HUES6 (cell line): ENCODE results near the gene GNB5.

Source experiments
- H3K27ac ChIP-seq: 2 replicates; pipeline ENCODE4 v1.7.0; 2013; ENCODE audit warnings: low read depth, mild to moderate bottlenecking, low read length, inconsistent platforms
- H3K27me3 ChIP-seq: 2 replicates; pipeline ENCODE4 v1.6.1; 2013; ENCODE audit warnings: low read length; ENCODE audit not compliant: control insufficient read depth, insufficient read depth
- H3K36me3 ChIP-seq: 2 replicates; pipeline ENCODE4 v1.6.1; 2013; ENCODE audit warnings: low read length; ENCODE audit not compliant: control insufficient read depth, insufficient read depth
- H3K4me1 ChIP-seq: 2 replicates; pipeline ENCODE4 v1.6.1; 2013; ENCODE audit warnings: low read length; ENCODE audit not compliant: control insufficient read depth, insufficient read depth
- H3K4me3 ChIP-seq: 2 replicates; pipeline ENCODE4 v1.5.1; 2013; ENCODE audit warnings: low read depth, low read length
- H3K9ac ChIP-seq: one replicate; pipeline ENCODE4 v1.6.1; 2013; ENCODE audit warnings: mild to moderate bottlenecking, low read length
- H3K9me3 ChIP-seq: 2 replicates; pipeline ENCODE4 v1.6.1; 2013; ENCODE audit warnings: low read depth, low read length; ENCODE audit not compliant: control insufficient read depth, insufficient read depth

GNB5 gene

DNA sequence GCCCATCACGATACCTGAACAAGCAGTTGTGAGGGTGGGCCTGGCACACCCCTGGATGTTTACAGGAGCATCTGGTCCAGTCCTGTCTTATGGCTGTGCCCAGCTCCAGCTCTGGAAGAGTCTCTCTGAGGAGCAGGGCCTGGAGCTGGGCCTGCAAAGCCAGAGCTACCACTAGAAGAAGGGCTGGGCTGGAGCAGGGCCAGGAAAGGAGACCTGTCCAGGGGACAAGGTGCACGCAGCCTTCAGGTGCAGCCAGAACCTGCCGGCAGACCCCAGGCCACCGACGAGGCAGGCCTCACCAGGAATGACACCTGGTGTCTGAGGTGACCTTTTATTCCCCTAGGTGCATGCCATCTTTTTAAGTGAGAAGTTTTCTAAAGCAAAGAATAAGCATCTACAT, 70.2 kb downstream of the GNB5 start:
- Histone ChIP-seq H3K27me3 (no peaks in the 10 kb centered on the region), H3K4me3 (no peak overlapping the region), H3K9me3 (no peaks in the 10 kb centered on the region), H3K27ac (no peak overlapping the region), H3K9ac (no peak overlapping the region), H3K36me3 (peaks cover 3% of the 10 kb centered on the region; the same call in 1 of the 2 replicates), H3K4me1 (peaks cover 5% of the 10 kb centered on the region; the same call in 1 of the 2 replicates)

DNA sequence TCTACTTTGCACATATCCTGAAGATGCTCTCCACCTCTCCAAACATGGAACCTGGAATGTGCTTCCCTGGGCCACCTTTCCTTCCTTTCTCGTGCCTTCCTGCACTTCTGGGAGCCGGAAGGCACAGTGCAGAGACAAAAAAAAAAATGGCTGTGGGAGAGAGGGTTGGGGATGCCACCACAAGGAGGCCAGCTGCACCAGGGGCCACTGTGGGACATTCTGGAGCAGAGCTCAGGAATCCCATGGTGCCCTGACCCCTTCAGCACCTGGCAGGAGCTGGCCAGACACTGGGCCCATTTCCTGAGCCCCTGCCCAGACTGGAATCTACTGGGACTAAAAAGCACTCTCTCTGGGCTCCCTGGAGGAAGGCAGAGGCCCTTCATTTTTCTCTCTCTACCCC, 70.7 kb downstream of the GNB5 start:
- H3K36me3 ChIP-seq: peaks cover 3% of the 10 kb centered on the region; the same call in 1 of the 2 replicates
- no peak overlapping the region for H3K9ac ChIP-seq
- H3K27me3 ChIP-seq: no peaks in the 10 kb centered on the region
- no peak overlapping the region for H3K27ac ChIP-seq
- no peaks in the 10 kb centered on the region for H3K9me3 ChIP-seq
- no peak overlapping the region for H3K4me3 ChIP-seq
- H3K4me1 ChIP-seq: peaks cover 6% of the 10 kb centered on the region; the same call in 1 of the 2 replicates

DNA sequence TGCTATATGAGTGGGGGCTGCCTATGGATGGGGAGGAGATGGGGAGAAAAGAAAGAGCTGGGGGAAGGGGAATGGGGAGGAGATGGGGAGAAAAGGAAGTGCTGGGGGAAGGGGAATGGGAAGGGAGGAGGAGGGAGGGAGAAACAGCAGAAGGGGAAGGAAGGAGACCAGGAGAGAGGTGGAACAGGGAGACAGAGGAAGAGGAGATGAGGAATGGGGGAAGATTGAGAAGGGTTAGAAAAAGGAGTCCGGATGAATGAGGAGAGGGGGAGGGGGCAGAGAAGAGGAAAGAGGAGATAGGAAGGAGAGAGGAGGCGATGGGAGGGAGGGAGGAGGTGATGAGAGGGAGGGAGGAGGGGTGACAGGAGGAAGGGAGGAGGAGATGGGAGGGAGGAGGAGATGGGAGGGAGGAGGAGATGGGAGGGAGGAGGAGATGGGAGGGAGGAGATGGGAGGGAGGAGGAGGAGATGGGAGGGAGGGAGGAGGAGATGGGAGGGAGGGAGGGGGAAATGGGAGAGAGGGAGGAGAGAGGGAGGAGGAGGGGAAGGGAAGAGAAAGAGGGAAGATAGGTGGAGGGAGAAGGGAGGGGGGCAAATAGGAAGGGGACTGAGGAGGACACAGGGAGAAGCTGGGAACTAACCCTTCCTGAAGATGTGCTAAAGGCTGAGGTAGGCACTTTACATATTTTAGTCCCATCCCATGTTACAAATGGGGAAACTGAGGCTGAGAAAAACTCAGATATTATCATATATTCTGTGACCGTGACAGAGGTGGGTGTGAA, 72.0 kb downstream of the GNB5 start:
- Histone ChIP-seq H3K27me3 (no peaks in the 10 kb centered on the region), H3K27ac (no peak overlapping the region), H3K4me1 (peaks cover 2% of the 10 kb centered on the region; the same call in 1 of the 2 replicates), H3K36me3 (no peaks in the 10 kb centered on the region), H3K9ac (no peak overlapping the region), H3K9me3 (no peaks in the 10 kb centered on the region), H3K4me3 (no peak overlapping the region)

DNA sequence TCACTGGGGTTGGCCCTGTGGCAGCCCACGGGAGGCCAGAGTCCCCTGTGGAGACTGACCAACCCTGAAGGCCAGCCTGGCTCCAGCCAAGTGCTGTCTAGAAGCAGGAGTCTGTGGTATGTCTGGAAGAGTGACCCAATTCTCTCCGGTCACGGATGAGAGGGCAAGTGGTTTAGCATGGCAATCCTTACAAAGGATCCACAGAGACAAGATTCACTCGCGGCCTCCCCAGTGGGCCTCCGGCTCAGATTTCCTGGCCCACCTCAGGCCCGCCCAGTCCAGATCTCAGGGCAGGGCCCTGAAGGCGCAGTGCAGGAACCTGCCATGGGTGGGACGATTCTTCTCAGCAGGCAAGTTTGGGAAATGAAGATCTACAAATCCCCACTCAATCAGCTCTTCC, 73.6 kb downstream of the GNB5 start:
- H3K9ac ChIP-seq: no peak overlapping the region
- no peaks in the 10 kb centered on the region for H3K9me3 ChIP-seq
- peaks cover 5% of the 10 kb centered on the region for H3K27me3 ChIP-seq
- H3K27ac ChIP-seq: no peak overlapping the region
- H3K4me1 ChIP-seq: peaks cover 2% of the 10 kb centered on the region; the same call in 1 of the 2 replicates
- no peaks in the 10 kb centered on the region for H3K36me3 ChIP-seq
- no peak overlapping the region for H3K4me3 ChIP-seq

DNA sequence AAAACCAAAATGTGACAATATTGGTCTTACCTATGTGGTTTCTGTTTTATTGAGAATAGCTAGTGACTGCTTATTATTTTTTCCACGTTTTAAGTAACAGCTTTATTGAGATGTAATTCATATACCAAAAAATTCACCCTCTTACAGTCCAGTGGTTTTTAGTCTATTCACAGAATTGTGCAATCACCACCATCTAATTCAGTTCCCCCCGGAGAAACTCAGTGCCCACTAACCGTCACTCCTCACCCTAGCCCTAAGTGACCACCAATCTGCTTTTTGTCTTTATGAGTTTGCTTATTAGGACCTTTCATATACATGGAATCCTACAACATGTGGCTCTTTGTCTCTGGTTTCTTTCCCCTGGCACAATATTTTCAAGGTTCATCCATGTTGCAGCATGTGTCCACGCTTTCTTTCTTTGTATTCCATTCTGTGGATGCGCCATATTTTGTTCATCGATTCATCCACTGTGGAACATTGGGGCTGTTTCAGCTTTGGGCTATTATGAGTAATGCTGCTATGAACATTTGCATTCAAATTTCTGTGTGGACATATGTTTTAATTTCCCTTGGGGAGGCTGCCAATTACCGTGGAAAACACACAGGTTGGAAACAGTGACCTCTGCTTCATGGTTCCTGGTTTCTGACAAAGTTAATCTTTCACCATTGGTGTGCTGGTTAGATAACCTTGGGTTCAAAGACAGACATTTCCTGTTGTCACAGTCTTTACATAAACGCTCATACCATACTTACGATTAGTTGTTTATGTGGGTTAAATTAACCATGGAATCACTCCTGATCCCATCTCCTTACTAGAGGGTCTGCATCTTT, 75.4 kb downstream of the GNB5 start:
- no peaks in the 10 kb centered on the region for H3K9me3 ChIP-seq
- H3K9ac ChIP-seq: no peak overlapping the region
- no peak overlapping the region for H3K4me3 ChIP-seq
- H3K36me3 ChIP-seq: no peaks in the 10 kb centered on the region
- H3K27me3 ChIP-seq: peaks cover 21% of the 10 kb centered on the region
- H3K4me1 ChIP-seq: peaks cover 2% of the 10 kb centered on the region; the same call in 1 of the 2 replicates
- H3K27ac ChIP-seq: no peak overlapping the region

DNA sequence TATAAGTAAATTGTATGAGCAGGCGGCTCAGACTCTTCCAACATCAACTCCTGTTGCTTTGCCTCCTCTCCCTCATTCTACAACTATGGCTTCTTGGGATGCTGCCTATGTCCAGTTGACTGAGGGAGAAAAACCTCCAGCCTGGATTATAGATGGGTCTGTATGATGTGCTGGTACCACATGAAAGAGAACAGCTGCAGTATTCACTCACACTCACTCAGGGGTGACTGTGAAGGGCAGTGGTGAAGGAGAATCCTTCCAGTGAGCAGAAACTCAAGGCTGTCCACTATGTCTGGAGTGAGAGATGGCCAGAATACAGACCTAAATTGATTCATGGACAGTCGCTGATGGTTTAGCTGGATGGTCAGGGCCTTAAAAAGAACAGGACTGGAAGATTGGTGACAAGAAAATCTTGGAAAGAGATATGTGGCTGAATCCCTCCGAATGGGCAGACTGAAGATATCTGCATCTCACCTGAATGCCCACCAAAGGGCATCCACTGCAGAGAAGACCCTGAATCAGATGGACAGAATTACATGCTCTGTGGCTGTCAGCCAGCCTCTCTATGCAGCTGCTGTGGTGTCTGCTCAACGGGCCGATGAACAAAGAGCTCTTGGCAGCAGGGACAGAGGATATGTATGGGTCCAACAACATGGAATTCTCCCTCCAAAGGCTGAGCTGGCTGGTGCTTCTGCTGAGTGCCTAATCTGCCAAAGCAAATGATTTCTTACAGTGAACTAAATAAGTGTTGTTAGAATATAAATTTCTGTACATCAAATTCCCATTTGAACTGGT, 76.7 kb downstream of the GNB5 start:
- Histone ChIP-seq H3K36me3 (no peaks in the 10 kb centered on the region), H3K9me3 (no peaks in the 10 kb centered on the region), H3K9ac (no peak overlapping the region), H3K27me3 (peaks cover 23% of the 10 kb centered on the region), H3K4me1 (peaks cover 6% of the 10 kb centered on the region; the same call in 1 of the 2 replicates), H3K4me3 (no peak overlapping the region), H3K27ac (no peak overlapping the region)

DNA sequence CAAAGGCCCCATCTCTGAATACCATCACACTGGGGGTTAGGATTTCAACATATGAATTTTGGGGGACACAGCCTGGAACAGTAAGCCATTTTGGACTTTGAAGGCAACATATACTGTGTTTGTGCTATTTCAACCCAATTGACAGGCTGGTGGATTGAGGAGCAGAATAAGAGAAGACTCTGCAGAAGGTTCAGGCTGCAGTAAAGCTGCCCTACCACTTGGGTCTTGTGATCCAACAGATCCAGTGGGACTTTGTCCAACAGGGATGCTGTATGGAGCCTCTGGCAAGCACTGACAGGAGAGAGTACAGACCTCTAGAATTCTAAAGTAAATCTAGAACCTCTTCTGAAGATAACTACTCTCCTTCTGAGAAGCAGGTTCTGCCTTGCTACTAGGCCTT, 77.5 kb downstream of the GNB5 start:
- Histone ChIP-seq H3K4me1 (peaks cover 8% of the 10 kb centered on the region; the same call in 1 of the 2 replicates), H3K9me3 (no peaks in the 10 kb centered on the region)

DNA sequence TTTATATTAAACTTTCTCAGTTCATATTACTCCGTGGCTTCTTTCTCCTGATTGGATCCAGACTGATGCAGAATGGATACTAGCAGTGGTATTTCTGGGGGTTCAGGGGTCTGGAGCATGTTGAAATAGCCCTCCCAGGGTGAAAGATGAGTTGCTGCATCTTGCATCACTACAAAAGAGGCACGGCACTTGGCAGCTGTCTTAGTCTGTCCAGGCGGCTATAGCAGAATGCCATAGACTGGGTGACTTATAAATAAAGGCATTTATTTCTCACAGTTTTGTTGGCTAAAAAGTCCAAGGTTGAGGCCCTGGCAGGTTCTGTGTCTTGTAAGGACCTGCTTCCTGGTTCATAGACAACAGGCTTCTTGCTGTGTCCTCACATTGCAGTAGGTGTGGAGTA, 78.0 kb downstream of the GNB5 start:
- Histone ChIP-seq H3K27ac (no peak overlapping the region), H3K36me3 (no peaks in the 10 kb centered on the region), H3K27me3 (peaks cover 23% of the 10 kb centered on the region), H3K4me3 (no peak overlapping the region), H3K9ac (no peak overlapping the region), H3K9me3 (no peaks in the 10 kb centered on the region), H3K4me1 (peaks cover 8% of the 10 kb centered on the region; the same call in 1 of the 2 replicates)

More for the DNA sequence above, 77.5 kb downstream of the GNB5 start:
- Histone ChIP-seq H3K27ac (no peak overlapping the region), H3K27me3 (peaks cover 23% of the 10 kb centered on the region), H3K4me3 (no peak overlapping the region), H3K36me3 (no peaks in the 10 kb centered on the region), H3K9ac (no peak overlapping the region)

DNA sequence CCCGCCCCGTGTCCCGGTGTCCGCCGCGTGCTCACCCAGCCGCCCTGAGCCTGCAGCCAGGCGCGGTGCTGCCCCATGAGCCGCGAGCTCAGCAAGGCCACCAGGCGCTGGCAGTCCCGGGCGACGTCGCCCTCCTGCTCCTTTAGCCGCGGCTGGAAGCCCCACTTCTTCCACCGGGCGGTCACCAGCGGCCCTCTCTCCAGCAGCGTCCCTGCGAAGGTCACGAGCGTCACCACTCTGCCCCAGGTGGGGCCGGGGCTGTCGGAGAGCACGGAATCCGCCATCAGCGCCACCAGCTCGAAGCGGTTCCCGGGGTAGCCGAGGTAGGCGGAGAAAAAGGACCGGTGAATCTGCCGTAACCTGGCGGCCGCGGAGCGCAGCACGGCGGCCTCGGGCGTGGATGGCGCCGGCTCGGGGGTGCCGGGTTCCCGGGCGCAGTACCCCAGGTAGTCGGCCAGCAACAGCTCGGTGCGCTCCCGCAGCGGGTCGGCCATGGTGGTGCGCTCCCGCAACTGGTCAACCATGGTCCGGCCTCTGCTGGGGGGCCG, 78.9 kb downstream of the GNB5 start:
- peak overlapping the region; percentile 43; the same call in 1 of the 2 replicates for H3K4me3 ChIP-seq
- H3K27me3 ChIP-seq: peaks cover 23% of the 10 kb centered on the region
- no peaks in the 10 kb centered on the region for H3K9me3 ChIP-seq
- no peaks in the 10 kb centered on the region for H3K36me3 ChIP-seq
- H3K9ac ChIP-seq: no peak overlapping the region
- peaks cover 8% of the 10 kb centered on the region; the same call in 1 of the 2 replicates for H3K4me1 ChIP-seq
- no peak overlapping the region for H3K27ac ChIP-seq

DNA sequence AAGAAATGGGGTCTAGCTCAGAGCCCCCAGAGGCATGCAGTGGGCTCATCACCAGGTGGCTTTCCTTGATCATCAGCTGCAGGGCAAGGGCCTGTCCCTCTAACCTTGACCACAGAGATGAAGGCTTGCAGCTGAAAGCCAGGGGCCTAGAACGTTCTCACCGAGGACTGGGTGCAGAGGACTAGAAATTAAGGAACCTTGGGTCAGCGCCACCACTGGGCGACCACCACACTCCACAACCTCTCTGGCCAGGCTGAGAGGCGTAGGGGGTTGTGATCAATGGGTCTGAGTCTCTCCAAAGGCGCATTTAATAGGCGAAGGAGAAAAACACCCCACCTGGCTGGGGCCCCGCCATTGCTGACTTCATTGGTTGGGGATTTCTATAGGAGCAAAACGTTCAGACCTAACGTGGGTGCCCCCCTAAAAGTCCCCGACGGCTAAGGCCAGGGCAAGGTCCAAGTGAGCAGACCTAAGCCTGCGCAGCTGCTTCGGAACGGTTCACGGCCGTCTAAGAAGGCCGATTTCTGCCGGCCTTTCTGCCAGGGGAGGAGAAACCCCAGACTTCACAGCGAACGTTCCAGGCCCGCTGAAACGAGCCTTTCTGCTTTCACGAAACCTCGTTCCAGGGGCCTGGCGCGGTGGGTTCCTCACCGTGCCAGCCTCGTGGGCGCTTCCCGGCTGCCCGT, 79.5 kb downstream of the GNB5 start:
- Histone ChIP-seq H3K36me3 (no peaks in the 10 kb centered on the region), H3K9me3 (no peaks in the 10 kb centered on the region), H3K9ac (no peak overlapping the region), H3K4me1 (peaks cover 8% of the 10 kb centered on the region; the same call in 1 of the 2 replicates), H3K27me3 (peaks cover 23% of the 10 kb centered on the region), H3K4me3 (peak overlapping the region; percentile 43; the same call in 1 of the 2 replicates), H3K27ac (no peak overlapping the region)
